Vagina (tissue), 2 donors: Measurements from ENCODE around the gene GRK5.

ENCODE experiments used
- CTCF ChIP-seq, 3 experiments: fragments of 450-650 bp in 2 of 3; fragments of 200-600 bp in 1 of 3; sonication (generic) in 1 of 3; IDR thresholded peaks; one replicate each; pipeline ENCODE4 v1.5.1; 2017 to 2019; ENCODE audit warnings: antibody characterized with exemption in 3 of 3, mild to moderate bottlenecking in 2 of 3, moderate library complexity in 2 of 3
- POLR2A ChIP-seq, 2 donors: fragments of 450-650 bp; IDR thresholded peaks; one replicate each; pipeline ENCODE4 v1.6.1; 2017; ENCODE audit warnings: antibody characterized with exemption in 2 of 2, mild to moderate bottlenecking in 2 of 2, moderate library complexity in 2 of 2
- POLR2AphosphoS5 ChIP-seq, 2 donors: sonication (generic); formaldehyde crosslinking; IDR thresholded peaks; one replicate each; pipeline ENCODE4 v1.9.0; 2017; ENCODE audit warnings: antibody characterized with exemption in 2 of 2, mild to moderate bottlenecking in 2 of 2, low read depth in 1 of 2; ENCODE audit not compliant: insufficient read depth in 1 of 2

GRCh38 chr10:119500123-119500795 lies 292.9 kb downstream of the GRK5 start:
- TF ChIP-seq POLR2A (IDR thresholded peaks at IDR 0.05): no peak
- no peak for TF ChIP-seq CTCF (IDR thresholded peaks at IDR 0.05)
- TF ChIP-seq POLR2AphosphoS5 (IDR thresholded peaks at IDR 0.05; ENCODE audit: insufficient read depth in 1 of 2, low read depth in 1 of 2): no peak
